ENCODE measurements around the gene FCHSD2.

- TF ChIP-seq EZH2 (IDR thresholded peaks at IDR 0.05; ENCODE audit: borderline replicate concordance, low read depth, low read length, severe bottlenecking) (no peak), CTCF (IDR thresholded peaks at IDR 0.05; ENCODE audit: extremely low read depth in 1 of 2, insufficient read depth in 1 of 2, low read depth in 1 of 2, low read length in 2 of 2) (no peak), POLR2A (IDR thresholded peaks at IDR 0.05; ENCODE audit: low read depth, low read length) (no peak), POLR2AphosphoS5 (IDR thresholded peaks at IDR 0.05; ENCODE audit: insufficient read depth, low read depth, low read length) (no peak), FOS (IDR thresholded peaks at IDR 0.05; ENCODE audit: borderline replicate concordance, insufficient read depth, low read length) (no peak), JUN (IDR thresholded peaks at IDR 0.05; ENCODE audit: borderline replicate concordance, insufficient read depth, insufficient read length, low read depth) (no peak), GATA2 (IDR thresholded peaks at IDR 0.05; ENCODE audit: insufficient read depth, insufficient read length, low read depth, low read length) (no peak)
- TF ChIP-seq, protein P1, sequence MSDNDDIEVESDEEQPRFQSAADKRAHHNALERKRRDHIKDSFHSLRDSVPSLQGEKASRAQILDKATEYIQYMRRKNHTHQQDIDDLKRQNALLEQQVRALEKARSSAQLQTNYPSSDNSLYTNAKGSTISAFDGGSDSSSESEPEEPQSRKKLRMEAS (IDR thresholded peaks at IDR 0.05; ENCODE audit: insufficient read depth, insufficient read length), result no peak
These were observed 308.2 kb downstream of the FCHSD2 start for GRCh38 chr11:72833811-72834493.

All from endothelial cell of umbilical vein (primary cell).